ENCODE measurements around the gene PRG3.
"Not testable (repeated sequence)": the region's sequence is repeated elsewhere in the genome, so short reads cannot be mapped to it uniquely, and the experiment has no call there.

Gene PRG3

GRCh38 chr11:57386178-57386940 is 5.4 kb upstream of the PRG3 start:
- no peak for DNase-seq

DNA sequence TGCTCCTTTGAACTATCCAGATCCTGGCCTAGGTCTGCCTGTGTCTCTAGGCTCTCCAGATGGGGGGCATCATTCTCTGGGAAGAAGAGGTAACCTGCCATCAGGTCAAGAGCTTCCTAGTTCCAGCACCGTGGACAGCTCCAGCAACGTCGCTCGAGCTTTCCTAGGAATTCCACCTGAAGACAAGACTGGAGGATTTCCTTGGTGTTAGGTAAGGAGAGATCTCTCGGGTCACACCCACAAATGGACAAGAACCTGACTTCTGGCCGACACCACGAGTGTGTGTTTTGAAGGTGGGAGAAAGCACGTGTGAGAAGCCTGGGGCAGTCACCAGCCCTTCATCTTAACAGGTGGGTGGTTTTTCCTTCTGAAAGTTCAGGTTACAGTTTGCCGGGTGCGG is 1.2 kb downstream of the PRG3 start:
- DNase-seq = no peak

GRCh38 chr11:57378186-57378585 is 2.8 kb downstream of the PRG3 start:
- no peak for DNase-seq

DNA sequence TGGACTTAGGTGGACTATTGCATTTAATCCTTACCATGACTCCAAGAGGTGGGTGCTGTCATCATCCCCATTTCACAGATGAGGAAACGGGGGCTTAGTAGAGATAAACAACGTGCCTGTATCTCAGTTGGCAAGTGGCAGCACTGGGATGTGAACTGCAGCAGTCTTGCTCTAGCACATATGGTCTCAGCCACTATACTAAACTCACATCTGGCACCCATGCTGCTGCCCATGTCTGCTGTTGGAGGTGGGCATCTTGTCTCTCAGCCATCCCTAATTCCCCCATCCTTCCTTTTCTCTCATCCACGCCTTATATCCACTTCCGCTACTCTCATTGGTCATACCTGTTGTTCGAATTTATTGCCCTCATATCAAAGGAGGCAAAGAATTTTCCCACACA is 3.8 kb downstream of the PRG3 start:
- DNase-seq = no peak

DNA sequence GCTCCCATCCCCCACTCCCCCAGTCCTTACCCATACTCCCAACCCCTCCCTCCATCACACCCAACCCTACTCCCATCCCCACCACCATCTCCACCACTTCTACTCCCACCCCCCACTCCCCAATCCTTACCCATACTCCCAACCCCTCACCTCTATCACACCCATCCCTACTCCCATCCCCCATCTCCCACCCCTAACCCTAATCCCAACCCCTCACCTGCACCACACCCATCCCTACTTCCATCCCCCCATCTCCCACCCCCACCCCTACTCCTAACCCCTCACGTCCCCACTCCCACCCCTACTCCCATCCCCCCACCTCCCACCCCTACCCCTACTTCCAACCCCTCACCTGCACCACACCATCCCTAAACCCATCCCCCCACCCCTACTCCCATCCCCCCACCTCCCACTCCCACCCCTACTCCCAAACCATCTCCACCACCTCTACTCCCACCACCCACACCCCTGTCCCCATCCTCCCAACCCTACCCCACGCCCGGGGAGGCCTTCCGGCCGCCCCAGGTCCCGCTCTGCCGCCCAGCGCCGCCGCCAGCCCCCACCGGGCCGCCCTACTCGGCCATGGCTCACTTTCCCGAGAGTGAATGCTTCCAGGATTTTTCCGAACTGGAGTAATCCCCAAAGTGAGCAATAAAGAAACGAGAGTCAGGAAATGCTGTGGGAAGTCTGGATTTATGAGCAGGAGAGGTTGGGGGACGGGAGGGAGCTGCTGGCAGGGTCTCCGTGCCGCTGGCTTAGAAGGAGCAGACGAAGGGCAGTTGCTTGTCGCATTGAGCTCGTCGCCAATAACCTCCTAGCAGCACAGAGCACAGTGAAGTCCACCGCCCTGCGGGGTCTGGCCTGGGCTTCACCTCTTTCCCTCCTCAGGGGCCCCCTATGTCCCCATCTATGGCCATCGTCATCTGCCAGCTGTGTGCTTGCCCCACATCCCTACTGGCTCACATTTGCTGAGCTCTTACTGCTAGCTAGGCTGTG is 4.6 kb downstream of the PRG3 start:
- no peak for DNase-seq

- DNase-seq = no peak
Observed at GRCh38 chr11:57375490-57375889, 5.5 kb downstream of the PRG3 start.

DNA sequence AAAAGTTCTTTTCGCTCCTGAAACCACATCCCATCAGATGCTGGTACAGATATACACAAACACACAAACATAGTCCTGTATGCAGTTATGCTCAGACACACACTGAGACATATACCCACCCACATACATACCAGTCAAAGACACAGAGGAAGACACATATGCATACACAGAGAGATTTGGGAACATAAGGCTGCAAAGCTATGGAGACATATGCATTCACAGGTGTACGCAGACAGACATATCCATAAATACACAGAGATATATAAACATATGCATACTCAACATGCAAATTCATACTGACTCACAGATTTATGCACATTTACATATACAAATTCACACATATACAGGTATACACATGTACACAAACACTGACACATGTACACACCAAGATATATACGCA is 6.0 kb downstream of the PRG3 start:
- no peak for DNase-seq

DNA sequence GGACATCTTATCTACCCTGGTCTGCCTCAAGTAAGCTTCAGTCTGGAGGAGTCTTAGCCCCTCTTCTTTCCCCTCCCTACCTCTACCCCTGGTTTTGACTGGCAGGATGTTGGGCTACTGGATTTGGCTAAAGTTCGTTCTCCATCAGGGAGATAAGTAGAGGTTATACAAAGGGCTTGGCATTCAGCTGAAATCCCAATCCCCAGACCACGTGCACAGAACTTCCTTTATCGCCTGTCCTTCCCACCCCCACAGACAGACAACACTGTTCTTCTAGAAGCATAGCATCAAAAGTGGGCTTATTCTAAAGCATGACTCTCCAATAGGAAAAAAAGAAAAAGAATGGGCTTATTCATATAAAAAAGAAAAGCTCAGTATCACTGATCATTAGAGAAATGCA is 7.8 kb downstream of the PRG3 start:
- DNase-seq = no peak

- no peak for DNase-seq
Observed at GRCh38 chr11:57370941-57371340, 10.0 kb downstream of the PRG3 start.

- no peak for DNase-seq
Observed at GRCh38 chr11:57370251-57370650, 10.7 kb downstream of the PRG3 start.

DNA sequence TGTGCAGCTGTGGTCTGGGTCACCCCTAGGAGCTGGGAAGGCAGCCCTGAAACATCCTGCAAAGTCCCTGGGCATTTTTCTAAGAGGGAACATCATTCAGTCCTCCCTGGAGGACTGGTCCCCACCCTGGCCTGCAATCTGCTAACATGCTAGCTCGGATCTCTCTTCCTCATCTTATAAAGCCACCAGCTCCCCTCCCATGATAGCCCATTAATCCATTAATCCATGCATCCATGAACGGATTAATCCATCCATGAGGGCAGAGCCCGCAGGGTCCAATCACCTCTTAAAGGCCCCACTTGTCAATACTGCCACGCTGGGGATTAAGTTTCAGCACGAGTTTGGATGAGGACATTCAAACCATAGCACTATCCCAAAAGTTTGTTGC is 12.1 kb downstream of the PRG3 start:
- DNase-seq = no peak

- DNase-seq = no peak
Observed at GRCh38 chr11:57368106-57368844, 12.7 kb downstream of the PRG3 start.

GRCh38 chr11:57364851-57365660 is 15.9 kb downstream of the PRG3 start:
- DNase-seq = no peak

DNA sequence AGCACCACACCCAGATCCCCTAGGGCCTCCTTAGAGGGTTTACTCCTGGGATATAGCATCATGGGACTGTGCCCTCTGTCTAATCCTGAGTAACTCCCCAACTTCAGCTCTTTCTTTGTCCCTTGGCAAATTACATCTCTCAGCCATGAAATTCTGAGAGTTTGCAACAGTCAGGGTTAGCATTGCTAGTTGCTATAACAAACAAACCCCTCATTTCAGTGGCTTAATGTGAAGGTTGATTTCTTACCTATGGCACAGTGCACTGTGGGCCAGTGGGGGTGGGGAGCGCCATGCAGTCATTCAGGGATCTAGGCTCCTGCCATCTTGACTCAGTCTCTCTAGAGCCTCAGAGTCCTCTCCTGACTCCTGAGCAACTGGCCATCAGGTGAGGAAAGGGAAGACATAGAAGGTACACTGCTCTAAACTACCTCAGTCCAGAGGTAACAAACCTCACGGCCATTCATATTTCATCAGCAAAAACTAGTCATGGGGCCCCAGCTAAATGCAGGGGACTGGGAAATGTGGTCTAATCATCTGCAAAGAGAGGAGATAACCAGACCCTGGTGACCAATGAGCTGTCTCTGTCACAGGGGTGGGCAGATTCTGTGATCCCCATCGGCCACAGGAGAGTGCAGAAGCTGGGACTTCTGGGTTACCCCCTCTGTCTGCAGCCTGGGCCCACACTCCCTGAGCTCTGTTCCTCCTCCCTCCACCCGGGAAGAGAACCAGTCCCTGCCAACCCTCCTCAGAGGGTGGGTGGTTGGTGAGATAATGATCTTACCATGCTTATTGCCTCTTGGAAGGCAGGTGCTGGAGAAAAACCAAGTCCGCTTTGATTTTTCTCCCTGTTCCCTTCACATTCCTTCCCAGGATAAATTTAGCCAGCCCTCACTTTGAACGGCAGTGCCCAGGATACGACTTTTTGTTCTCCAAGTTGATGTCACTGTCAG is 17.5 kb downstream of the PRG3 start:
- DNase-seq = no peak

- no peak for DNase-seq
Observed at GRCh38 chr11:57361926-57362325, 19.0 kb downstream of the PRG3 start.

DNA sequence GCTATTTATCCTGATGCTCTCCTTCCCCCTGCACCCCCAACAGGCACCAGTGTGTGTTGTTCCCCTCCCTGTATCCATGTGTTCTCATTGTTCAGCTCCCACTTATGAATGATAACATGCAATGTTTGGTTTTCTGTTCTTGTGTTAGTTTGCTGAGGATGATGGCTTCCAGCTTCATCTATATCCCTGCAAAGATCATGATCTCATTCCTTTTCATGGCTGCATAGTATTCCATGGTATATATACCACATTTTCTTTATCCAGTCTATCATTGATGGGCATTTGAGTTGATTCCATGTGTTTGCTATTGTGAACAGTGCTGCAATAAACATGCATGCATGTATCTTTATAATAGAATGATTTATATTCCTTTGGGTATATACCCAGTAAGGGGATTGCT is 19.5 kb downstream of the PRG3 start:
- not testable (repeated sequence) for DNase-seq

GRCh38 chr11:57360991-57361390 is 20.0 kb downstream of the PRG3 start:
- no peak for DNase-seq

GRCh38 chr11:57359896-57360690 is 20.9 kb downstream of the PRG3 start:
- DNase-seq = no peak

- no peak for DNase-seq
Observed at GRCh38 chr11:57359396-57359795, 21.6 kb downstream of the PRG3 start.

DNA sequence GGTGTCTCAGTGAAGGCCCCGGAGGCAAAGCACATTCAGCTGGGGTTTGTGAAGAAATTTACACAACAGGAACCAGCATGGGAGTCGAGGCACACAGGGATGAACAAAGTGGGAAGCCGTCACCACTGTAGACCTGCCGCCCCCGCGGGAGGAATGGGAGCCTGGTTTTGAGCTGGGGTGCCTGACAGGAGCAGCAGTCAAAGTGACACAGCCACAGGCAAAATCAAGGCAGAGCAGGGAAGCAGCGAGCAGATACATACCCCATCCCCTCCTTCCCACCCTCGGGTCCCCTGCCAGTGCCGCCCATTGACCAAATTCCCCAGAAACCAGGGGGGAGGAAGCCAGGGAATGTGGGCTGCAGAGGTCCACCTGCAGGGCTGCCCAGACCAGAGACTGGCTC is 22.0 kb downstream of the PRG3 start:
- DNase-seq = no peak

Data from SIG-M5 (cell line).